Upper lobe of left lung (tissue), 6 donors: ENCODE results near the gene FOXP4. TPM values are rescaled to one million over a fixed set of nuclear protein-coding genes. Genes with fewer than 3 reads are reported as not detected.

ENCODE experiments used
- ATAC-seq, 2 donors: fragments of 200-7000 bp; cut with Tn5 transposase; one replicate each; pipeline ENCODE4 v1.9.1; 2022; ENCODE audit warnings: mild to moderate bottlenecking in 2 of 2, moderate library complexity in 2 of 2; ENCODE audit not compliant: low FRiP score in 2 of 2
- DNase-seq, 2 donors: peaks; one replicate each; pipeline ENCODE4 v3.0.0-alpha.2; 2019 to 2020
- H3K27ac ChIP-seq, 4 donors: fragments of 200-600 bp; sonication (generic); one replicate each; pipeline ENCODE4 v1.5.1; 2016 to 2019
- H3K27me3 ChIP-seq, 4 donors: fragments of 200-600 bp; sonication (generic); one replicate each; pipeline ENCODE4 v1.5.1; 2017 to 2019
- H3K36me3 ChIP-seq, 4 donors: fragments of 200-600 bp; sonication (generic); one replicate each; pipeline ENCODE4 v1.5.1; 2016 to 2019
- H3K4me1 ChIP-seq, 4 donors: fragments of 200-600 bp; sonication (generic); one replicate each; pipeline ENCODE4 v1.5.1; 2018 to 2019
- H3K4me3 ChIP-seq, 4 donors: fragments of 200-600 bp; sonication (generic); one replicate each; pipeline ENCODE4 v1.5.1; 2017 to 2019; ENCODE audit warnings: mild to moderate bottlenecking in 2 of 4, moderate library complexity in 1 of 4
- H3K9me3 ChIP-seq, 4 donors: fragments of 200-600 bp; sonication (generic); one replicate each; pipeline ENCODE4 v1.5.1; 2018 to 2019
- CTCF ChIP-seq, 6 experiments: fragments of 450-650 bp in 4 of 6; fragments of 200-600 bp in 2 of 6; sonication (generic) in 2 of 6; IDR thresholded peaks; one replicate each; pipeline ENCODE4 v1.5.1; 2016 to 2019; ENCODE audit warnings: antibody characterized with exemption in 6 of 6
- EP300 ChIP-seq, 4 donors: sonication (generic); formaldehyde crosslinking; IDR thresholded peaks; one replicate each; pipeline ENCODE4 v1.5.1; 2017; ENCODE audit warnings: antibody characterized with exemption in 4 of 4, control low read depth in 2 of 4
- POLR2A ChIP-seq, 4 donors: fragments of 450-650 bp; IDR thresholded peaks; one replicate each; pipeline ENCODE4 v1.5.1; 2016 to 2017; ENCODE audit warnings: antibody characterized with exemption in 4 of 4, mild to moderate bottlenecking in 2 of 4
- POLR2AphosphoS5 ChIP-seq, 2 donors: sonication (generic); formaldehyde crosslinking; IDR thresholded peaks; one replicate each; pipeline ENCODE4 v1.5.1; 2017; ENCODE audit warnings: antibody characterized with exemption in 2 of 2
- WGBS, 2 donors: methylation state at CpG; one replicate each; pipeline ENCODE4 v1.1.5; 2017 to 2018; 5-methylcytosine and 5-hydroxymethylcytosine counted together
- total RNA-seq, 6 donors: library from RNA; depleted of rRNA in 4 of 6; stranded (reverse); fragments of >200 nt in 4 of 6; gene quantifications; one replicate each; pipeline versions ENCODE4 v1.1.0 to v1.2.1, GENCODE V29; 2016 to 2021
- donor health status: DM: no; HTN: no; CAD: no; lungs with moderate emphysema.
- donor health status: DM: no; HTN: yes; CAD: no; lungs with severe emphysema.

The FOXP4 gene
- total RNA-seq, 6 donors from 2014 or later, result 21.0 to 52.2 (median 27.7) TPM

GRCh38 chr6:41511443-41512060 lies 34.6 kb upstream of the FOXP4 start:
- H3K4me3 ChIP-seq, result no peak overlapping the region
- peaks cover 0 to 8% (median 2%) of the 10 kb centered on the region in 4 donors for H3K4me1 ChIP-seq
- no peaks in the 10 kb centered on the region for H3K27me3 ChIP-seq
- TF ChIP-seq POLR2A (IDR thresholded peaks at IDR 0.05) (no peak), CTCF (IDR thresholded peaks at IDR 0.05) (no peak), EP300 (IDR thresholded peaks at IDR 0.05) (no peak), POLR2AphosphoS5 (IDR thresholded peaks at IDR 0.05) (no peak)
- no peaks in the 10 kb centered on the region for H3K9me3 ChIP-seq
- no peaks in the 10 kb centered on the region for H3K36me3 ChIP-seq
- ATAC-seq, result no peak
- no peak for DNase-seq
- H3K27ac ChIP-seq, result no peak overlapping the region
- 83 to 85% methylated on average over 7 of the region's 7 CpGs for WGBS, 2 donors

DNA sequence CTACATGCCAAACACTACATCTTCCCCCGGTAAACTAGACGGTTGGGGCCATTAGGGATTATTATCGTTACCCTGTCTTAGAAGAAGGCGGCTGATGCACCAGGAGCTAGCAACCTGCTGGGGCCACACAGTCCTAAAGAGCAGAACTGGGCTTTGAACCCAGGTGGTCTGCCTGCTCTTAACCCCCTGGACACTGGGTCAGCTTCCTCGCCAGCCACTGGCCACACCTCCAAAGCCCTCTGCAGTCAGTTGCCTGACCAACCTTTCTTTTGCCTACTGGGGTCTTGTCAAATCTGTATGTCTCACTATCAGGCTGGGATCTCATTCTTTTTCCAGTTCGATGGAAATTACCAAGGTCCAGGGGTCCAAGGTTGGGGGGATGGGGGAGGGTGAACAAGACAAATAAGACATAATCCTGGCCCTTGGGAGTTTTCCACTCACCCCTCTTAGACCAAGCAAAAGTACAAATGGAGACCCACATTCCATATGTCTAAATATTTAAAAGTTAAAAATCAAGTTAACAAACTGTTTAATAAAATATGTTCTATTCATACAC lies 34.0 kb upstream of the FOXP4 start:
- whole genome bisulfite sequencing, 2 donors, result 85 to 86% methylated on average over 6 of the region's 6 CpGs
- Histone ChIP-seq H3K4me1 (peaks cover 0 to 15% (median 2%) of the 10 kb centered on the region in 4 donors), H3K4me3 (no peak overlapping the region), H3K27me3 (no peaks in the 10 kb centered on the region), H3K27ac (no peak overlapping the region), H3K9me3 (no peaks in the 10 kb centered on the region), H3K36me3 (no peaks in the 10 kb centered on the region)
- no peak for ATAC-seq
- no peak for TF ChIP-seq POLR2A (IDR thresholded peaks at IDR 0.05)
- TF ChIP-seq CTCF (IDR thresholded peaks at IDR 0.05), result no peak
- no peak for TF ChIP-seq EP300 (IDR thresholded peaks at IDR 0.05)
- TF ChIP-seq POLR2AphosphoS5 (IDR thresholded peaks at IDR 0.05), result no peak
- no peak for DNase-seq

- ATAC-seq, result peak in 1 of 2 donors; percentile 35
- no peaks in the 10 kb centered on the region for H3K36me3 ChIP-seq
- peak in 1 of 2 donors; percentile 47 for DNase-seq
- peaks cover 3 to 41% (median 13%) of the 10 kb centered on the region in 4 donors for H3K4me1 ChIP-seq
- H3K27ac ChIP-seq, result peak overlapping the region in 2 of 4 donors; percentile 4 to 58
- H3K27me3 ChIP-seq, result no peaks in the 10 kb centered on the region
- TF ChIP-seq POLR2A (IDR thresholded peaks at IDR 0.05), result no peak
- TF ChIP-seq CTCF (IDR thresholded peaks at IDR 0.05), result no peak
- no peak for TF ChIP-seq EP300 (IDR thresholded peaks at IDR 0.05)
- TF ChIP-seq POLR2AphosphoS5 (IDR thresholded peaks at IDR 0.05), result no peak
- no peaks in the 10 kb centered on the region for H3K9me3 ChIP-seq
- H3K4me3 ChIP-seq, result no peak overlapping the region
- WGBS, 2 donors, result 69 to 72% methylated on average over 6 of the region's 6 CpGs
Observed at GRCh38 chr6:41515995-41516394, 30.2 kb upstream of the FOXP4 start.

GRCh38 chr6:41518118-41518517 lies 28.1 kb upstream of the FOXP4 start:
- DNase-seq (peak in 1 of 2 donors; percentile 57), ATAC-seq (no peak)
- Histone ChIP-seq H3K9me3 (no peaks in the 10 kb centered on the region), H3K4me1 (peaks cover 3 to 41% (median 13%) of the 10 kb centered on the region in 4 donors), H3K27me3 (peaks cover 0 to 1% (median 0%) of the 10 kb centered on the region in 4 donors), H3K4me3 (no peak overlapping the region), H3K36me3 (no peaks in the 10 kb centered on the region), H3K27ac (peak overlapping the region in 3 of 4 donors; percentile 30 to 60 (median 55))
- TF ChIP-seq POLR2A (IDR thresholded peaks at IDR 0.05) (no peak), CTCF (IDR thresholded peaks at IDR 0.05) (no peak), EP300 (IDR thresholded peaks at IDR 0.05) (no peak), POLR2AphosphoS5 (IDR thresholded peaks at IDR 0.05) (no peak)
- WGBS, 2 donors, result 55 to 65% methylated on average over 4 to 7 of the region's 7 CpGs
